B cell (primary cell): ENCODE measurements around the gene PLEKHM3. TPM values are rescaled to one million over a fixed set of nuclear protein-coding genes. Genes with fewer than 3 reads are reported as not detected.

Experiments used
- ATAC-seq: fragments of 200-7000 bp; cut with Tn5 transposase; one replicate; pipeline ENCODE4 v1.10.0; 2021; ENCODE audit warnings: low read depth, mild to moderate bottlenecking, moderate number of reproducible peaks, moderate library complexity
- CTCF ChIA-PET: fragments of 350-600 bp; sonication (Branson Sonifier 250); formaldehyde crosslinking; loops from one replicate; lab custom pipeline; 2021; ENCODE audit warnings: antibody characterized with exemption, inconsistent platforms; lab: Charles Lee
- POLR2A ChIA-PET: fragments of 350-600 bp; sonication (Branson Sonifier 250); formaldehyde crosslinking; loops from one replicate; lab custom pipeline; 2021; ENCODE audit warnings: antibody characterized with exemption; lab: Charles Lee
- DNase-seq: peaks from one replicate; pipeline ENCODE4 v3.0.0; 2013
- H2AFZ ChIP-seq: 2 replicates; pipeline ENCODE4 v1.6.1; 2012; ENCODE audit warnings: mild to moderate bottlenecking, low read depth, low read length; ENCODE audit not compliant: insufficient read depth, poor library complexity, severe bottlenecking
- H3K27ac ChIP-seq, 2 donors: 1 replicate in 1 of 2; 2 replicates in 1 of 2; pipeline ENCODE4 v1.5.1; 2012 to 2013; ENCODE audit warnings: low read length in 2 of 2, mild to moderate bottlenecking in 2 of 2, moderate library complexity in 1 of 2
- H3K27me3 ChIP-seq, 4 experiments: fragments of 200-600 bp in 1 of 4; sonication (generic) in 1 of 4; replicated peaks in 1 of 4; 1 replicate in 2 of 4; 2 replicates in 2 of 4; pipeline versions ENCODE4 v1.6.1 to v1.7.0; 2013 to 2016; ENCODE audit warnings: low read length in 3 of 4, mild to moderate bottlenecking in 2 of 4, mixed read lengths in 1 of 4, moderate library complexity in 1 of 4; ENCODE audit not compliant: insufficient read depth in 4 of 4, control insufficient read depth in 3 of 4; ENCODE audit errors: control extremely low read depth in 1 of 4
- H3K36me3 ChIP-seq, 2 experiments: replicated peaks in 1 of 2; 1 replicate in 1 of 2; 2 replicates in 1 of 2; pipeline versions ENCODE4 v1.6.1 to v1.7.1; 2013; ENCODE audit warnings: low read length in 1 of 2; ENCODE audit not compliant: insufficient read depth in 2 of 2, control insufficient read depth in 1 of 2; ENCODE audit errors: control extremely low read depth in 1 of 2, extremely low read depth in 1 of 2
- H3K4me1 ChIP-seq, 2 donors: fragments of 200-600 bp in 1 of 2; sonication (generic) in 1 of 2; 1 replicate in 1 of 2; 2 replicates in 1 of 2; pipeline versions ENCODE4 v1.5.1 to v1.6.1; 2013 to 2017; ENCODE audit warnings: low read length in 2 of 2; ENCODE audit not compliant: control insufficient read depth in 2 of 2, insufficient read depth in 2 of 2
- H3K4me2 ChIP-seq: replicated peaks from 2 replicates; pipeline ENCODE3; 2012; ENCODE audit warnings: mild to moderate bottlenecking, low read depth, low read length; ENCODE audit not compliant: poor library complexity, severe bottlenecking
- H3K4me3 ChIP-seq, 5 experiments: fragments of 200-600 bp in 1 of 5; sonication (generic) in 1 of 5; 1 replicate in 3 of 5; 2 replicates in 2 of 5; pipeline versions ENCODE4 v1.5.1 to v1.7.0; 2011 to 2016; ENCODE audit warnings: low read length in 4 of 5, mild to moderate bottlenecking in 4 of 5, low read depth in 2 of 5, control low read depth in 1 of 5, moderate library complexity in 1 of 5; ENCODE audit not compliant: insufficient read depth in 1 of 5; ENCODE audit errors: control extremely low read depth in 1 of 5, extremely low read depth in 1 of 5
- H3K79me2 ChIP-seq: fragments of 200-600 bp; sonication (generic); one replicate; pipeline ENCODE4 v1.6.0; 2016; ENCODE audit warnings: low read length; ENCODE audit not compliant: control insufficient read depth, insufficient read depth
- H3K9ac ChIP-seq: fragments of 200-600 bp; sonication (generic); 2 replicates; pipeline ENCODE4 v1.6.1; 2017; ENCODE audit warnings: mild to moderate bottlenecking, low read length, moderate library complexity
- H3K9me3 ChIP-seq, 3 donors: one replicate each; pipeline versions ENCODE4 v1.6.1 to v1.7.1; 2013; ENCODE audit warnings: low read length in 2 of 3; ENCODE audit not compliant: control insufficient read depth in 2 of 3, insufficient read depth in 1 of 3; ENCODE audit errors: control extremely low read depth in 1 of 3
- H4K20me1 ChIP-seq: 2 replicates; pipeline ENCODE4 v1.6.0; 2012; ENCODE audit warnings: mild to moderate bottlenecking, low read length; ENCODE audit not compliant: insufficient read depth, control insufficient read depth, poor library complexity, severe bottlenecking
- H3K27ac Mint-ChIP-seq: one replicate; pipeline ENCODE4 v1.8.0; 2021; ENCODE audit warnings: mixed read lengths
- H3K27me3 Mint-ChIP-seq: one replicate; pipeline ENCODE4 v1.8.0; 2021; ENCODE audit warnings: mixed read lengths
- H3K4me1 Mint-ChIP-seq: one replicate; pipeline ENCODE4 v1.8.0; 2021; ENCODE audit warnings: mixed read lengths
- H3K4me3 Mint-ChIP-seq: one replicate; pipeline ENCODE4 v1.8.0; 2021; ENCODE audit warnings: mixed read lengths
- H3K9me3 Mint-ChIP-seq: one replicate; pipeline ENCODE4 v1.8.0; 2022; ENCODE audit warnings: mixed read lengths; ENCODE audit not compliant: insufficient read depth
- EZH2 ChIP-seq: IDR thresholded peaks from 2 replicates; pipeline ENCODE4 v1.6.1; 2012; ENCODE audit warnings: borderline replicate concordance, low read depth, mild to moderate bottlenecking, moderate library complexity, low read length; ENCODE audit not compliant: insufficient read depth, poor library complexity, severe bottlenecking
- WGBS: methylation state at CpG from one replicate; pipeline ENCODE4 v1.1.5; 2013; ENCODE audit warnings: missing lambda C conversion rate; ENCODE audit not compliant: insufficient coverage; 5-methylcytosine and 5-hydroxymethylcytosine counted together
- intact Hi-C: fragments of 100-400 bp; cut with micrococcal nuclease; formaldehyde crosslinking; loops from one replicate; pipeline ENCODE4 v1.10.0; 2022
- polyA plus RNA-seq: library from polyadenylated mRNA; depleted of rRNA; stranded (reverse); fragments of >200 nt; gene quantifications from 2 replicates; pipeline ENCODE4 v1.2.3, GENCODE V29; 2012
- total RNA-seq, 2 donors: library from RNA; stranded (reverse); fragments of 120-200 nt in 1 of 2; gene quantifications; 1 replicate in 1 of 2; 2 replicates in 1 of 2; pipeline versions ENCODE4 v1.2.3 to v1.2.4, GENCODE V29; 2013 to 2022
- TF ChIP-seq, protein P1 (sequence below): fragments of 200-600 bp; IDR thresholded peaks from one replicate; pipeline ENCODE4 v1.8.0; 2022; ENCODE audit warnings: antibody characterized with exemption, mild to moderate bottlenecking

Gene PLEKHM3
- total and polyA plus RNA-seq, 2 donors (not counting 1 experiment from before 2014, with no cell fraction given) = 4.0 to 17.7 TPM

DNA sequence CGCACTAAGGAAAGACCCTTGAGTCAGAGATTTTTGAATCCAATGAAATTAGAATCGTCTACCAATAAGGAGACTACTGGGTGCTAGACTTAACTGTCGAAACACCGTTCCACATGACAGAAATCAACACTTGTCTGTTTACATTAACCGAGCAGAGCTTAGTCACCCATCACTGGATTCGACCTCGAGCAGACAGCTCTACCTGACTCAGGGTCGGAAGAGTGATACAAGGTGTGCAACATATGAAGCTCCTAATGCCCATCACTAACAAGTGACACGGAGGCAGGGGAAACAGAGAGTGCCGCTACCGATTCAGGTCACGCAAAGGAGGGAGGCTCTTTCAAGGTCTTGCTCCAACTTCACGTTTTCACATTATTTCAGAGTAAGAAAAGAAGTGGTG, 201.5 kb downstream of the PLEKHM3 start:
- Histone ChIP-seq H2AFZ (no peak overlapping the region), H3K4me2 (no peak overlapping the region), H3K9ac (no peak overlapping the region), H3K36me3 (peaks cover 6 to 10% of the 10 kb centered on the region in 2 experiments), H3K9me3 (no peaks in the 10 kb centered on the region), H3K4me1 (no peaks in the 10 kb centered on the region), H3K27me3 (no peaks in the 10 kb centered on the region), H3K27ac (no peak overlapping the region), H3K4me3 (no peak overlapping the region), H4K20me1 (no peaks in the 10 kb centered on the region), H3K79me2 (no peaks in the 10 kb centered on the region)
- H3K27me3 Mint-ChIP-seq = no peaks in the 10 kb centered on the region
- H3K9me3 Mint-ChIP-seq = no peaks in the 10 kb centered on the region
- ATAC-seq = no peak
- no peak for DNase-seq
- POLR2A ChIA-PET = no interaction called here
- CTCF ChIA-PET = no interaction called here
- WGBS = 94% methylated on average over 8 of the region's 13 CpGs
- H3K4me3 Mint-ChIP-seq = no peak overlapping the region
- no peaks in the 10 kb centered on the region for H3K4me1 Mint-ChIP-seq
- intact Hi-C loops = no loop called here
- no peak overlapping the region for H3K27ac Mint-ChIP-seq
- no peak for TF ChIP-seq EZH2
- TF ChIP-seq, protein P1, sequence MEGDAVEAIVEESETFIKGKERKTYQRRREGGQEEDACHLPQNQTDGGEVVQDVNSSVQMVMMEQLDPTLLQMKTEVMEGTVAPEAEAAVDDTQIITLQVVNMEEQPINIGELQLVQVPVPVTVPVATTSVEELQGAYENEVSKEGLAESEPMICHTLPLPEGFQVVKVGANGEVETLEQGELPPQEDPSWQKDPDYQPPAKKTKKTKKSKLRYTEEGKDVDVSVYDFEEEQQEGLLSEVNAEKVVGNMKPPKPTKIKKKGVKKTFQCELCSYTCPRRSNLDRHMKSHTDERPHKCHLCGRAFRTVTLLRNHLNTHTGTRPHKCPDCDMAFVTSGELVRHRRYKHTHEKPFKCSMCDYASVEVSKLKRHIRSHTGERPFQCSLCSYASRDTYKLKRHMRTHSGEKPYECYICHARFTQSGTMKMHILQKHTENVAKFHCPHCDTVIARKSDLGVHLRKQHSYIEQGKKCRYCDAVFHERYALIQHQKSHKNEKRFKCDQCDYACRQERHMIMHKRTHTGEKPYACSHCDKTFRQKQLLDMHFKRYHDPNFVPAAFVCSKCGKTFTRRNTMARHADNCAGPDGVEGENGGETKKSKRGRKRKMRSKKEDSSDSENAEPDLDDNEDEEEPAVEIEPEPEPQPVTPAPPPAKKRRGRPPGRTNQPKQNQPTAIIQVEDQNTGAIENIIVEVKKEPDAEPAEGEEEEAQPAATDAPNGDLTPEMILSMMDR = no peak

DNA sequence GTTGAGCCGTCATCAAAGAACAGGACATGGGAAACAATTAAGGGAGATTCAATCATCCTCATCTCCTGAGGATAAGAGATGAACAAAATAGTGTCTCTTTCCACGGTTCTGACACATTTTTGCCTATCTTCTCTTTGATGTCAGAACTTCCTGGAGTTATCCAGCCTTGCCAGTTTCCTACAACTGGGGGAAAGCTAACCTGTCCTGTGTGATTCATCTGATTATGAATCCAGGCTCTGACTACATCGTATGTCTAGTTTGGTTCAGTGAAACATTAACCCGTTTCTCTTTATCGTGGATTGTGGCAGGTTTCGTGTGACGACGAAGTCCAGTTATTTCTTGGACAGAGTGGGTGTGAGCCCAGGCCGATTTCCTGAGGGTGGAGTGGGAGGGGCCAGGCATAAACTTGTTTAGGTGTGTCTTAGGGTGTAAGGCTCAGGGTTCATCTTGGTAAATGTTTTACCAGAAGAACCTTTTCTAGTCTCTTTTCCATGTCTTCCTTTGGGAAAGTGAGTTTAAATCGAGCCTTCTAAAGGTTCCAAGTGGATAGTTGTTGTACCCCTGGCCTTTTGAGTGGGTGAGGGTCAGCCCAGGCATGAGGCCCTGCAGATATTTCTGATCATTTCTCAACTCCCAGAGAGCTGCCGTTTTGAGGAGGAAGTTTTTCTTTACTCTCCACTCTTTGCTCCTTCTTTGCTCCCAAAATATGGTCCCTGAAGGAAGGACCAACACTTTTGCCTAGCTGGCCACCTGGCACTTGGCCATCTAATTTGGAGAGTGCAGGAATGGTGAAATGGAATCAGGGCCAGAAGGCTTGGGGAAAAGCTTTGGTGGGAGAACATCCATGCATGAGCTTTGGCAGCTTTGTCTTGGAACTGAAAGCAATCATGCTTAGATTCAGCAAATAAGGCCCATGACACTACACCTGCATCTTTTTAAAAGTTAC, 205.2 kb downstream of the PLEKHM3 start:
- Histone ChIP-seq H3K36me3 (peaks cover 3 to 4% of the 10 kb centered on the region in 2 experiments), H3K9ac (no peak overlapping the region), H3K27ac (no peak overlapping the region), H3K27me3 (no peaks in the 10 kb centered on the region), H3K4me3 (no peak overlapping the region), H4K20me1 (no peaks in the 10 kb centered on the region), H3K9me3 (no peaks in the 10 kb centered on the region), H3K4me1 (no peaks in the 10 kb centered on the region), H2AFZ (no peak overlapping the region), H3K79me2 (no peaks in the 10 kb centered on the region), H3K4me2 (no peak overlapping the region)
- WGBS = 94% methylated on average over 8 of the region's 11 CpGs
- Mint-ChIP-seq H3K27me3 (no peaks in the 10 kb centered on the region), H3K4me3 (no peak overlapping the region), H3K9me3 (no peaks in the 10 kb centered on the region), H3K27ac (no peak overlapping the region), H3K4me1 (no peaks in the 10 kb centered on the region)
- intact Hi-C loops = no loop called here
- ATAC-seq (no peak), DNase-seq (no peak)
- ChIA-PET CTCF (interaction anchor here (1.5 kb wide), 1 partner anchor 74 kb away, joined by 4 read pairs; no protein-coding TSS in a partner anchor), POLR2A (no interaction called here)
- TF ChIP-seq, protein P1 = no peak
- TF ChIP-seq EZH2 = no peak
